Nephron progenitor cell (in vitro differentiated cells): ENCODE data around the gene KCNJ6.

Source experiments
- DNase-seq: peaks from one replicate; pipeline ENCODE4 v3.0.0; 2021
- H3K27ac Mint-ChIP-seq: 2 replicates; pipeline ENCODE4 v1.8.0; 2021; ENCODE audit warnings: mild to moderate bottlenecking, moderate library complexity, mixed read lengths
- H3K27me3 Mint-ChIP-seq: 2 replicates; pipeline ENCODE4 v1.8.0; 2021; ENCODE audit warnings: mild to moderate bottlenecking, low read depth, mixed read lengths; ENCODE audit not compliant: poor library complexity
- H3K36me3 Mint-ChIP-seq: 2 replicates; pipeline ENCODE4 v1.8.0; 2021; ENCODE audit warnings: low read depth, mixed read lengths
- H3K4me1 Mint-ChIP-seq: 2 replicates; pipeline ENCODE4 v1.8.0; 2021; ENCODE audit warnings: mixed read lengths
- H3K4me3 Mint-ChIP-seq: 2 replicates; pipeline ENCODE4 v1.8.0; 2021; ENCODE audit warnings: mild to moderate bottlenecking, moderate library complexity, mixed read lengths
- H3K9me3 Mint-ChIP-seq: 2 replicates; pipeline ENCODE4 v1.8.0; 2021; ENCODE audit warnings: mild to moderate bottlenecking, moderate library complexity, mixed read lengths
- TF ChIP-seq, protein P1 (sequence below): fragments of 200-600 bp; sonication (generic); IDR thresholded peaks from 2 replicates; pipeline ENCODE4 v1.5.0; 2021; ENCODE audit warnings: antibody characterized with exemption

KCNJ6 gene

DNA sequence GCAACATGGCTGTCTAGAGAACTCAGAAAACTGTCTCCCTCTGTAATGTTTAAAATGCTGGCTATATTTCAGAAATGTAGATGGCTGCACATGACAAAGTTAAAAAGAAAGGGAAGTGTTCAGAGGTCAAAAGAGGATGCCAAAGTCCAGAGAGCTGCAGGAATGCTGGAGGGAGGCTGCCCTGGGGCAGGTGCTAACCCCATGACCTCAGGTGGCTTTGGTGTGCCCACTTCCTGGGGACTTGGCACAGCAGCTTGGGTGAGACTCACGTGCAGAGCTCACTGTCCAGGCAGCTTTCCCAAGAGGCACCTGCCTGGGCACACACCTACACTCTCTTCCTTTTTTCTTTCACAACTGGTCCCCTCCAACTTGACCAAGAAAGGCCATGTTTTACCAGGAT lies 256.4 kb downstream of the KCNJ6 start:
- Mint-ChIP-seq H3K36me3 (no peaks in the 10 kb centered on the region), H3K4me1 (peaks cover 14% of the 10 kb centered on the region), H3K27ac (no peak overlapping the region), H3K4me3 (no peak overlapping the region), H3K27me3 (peaks cover 14% of the 10 kb centered on the region), H3K9me3 (peaks cover 4% of the 10 kb centered on the region)
- TF ChIP-seq, protein P1, sequence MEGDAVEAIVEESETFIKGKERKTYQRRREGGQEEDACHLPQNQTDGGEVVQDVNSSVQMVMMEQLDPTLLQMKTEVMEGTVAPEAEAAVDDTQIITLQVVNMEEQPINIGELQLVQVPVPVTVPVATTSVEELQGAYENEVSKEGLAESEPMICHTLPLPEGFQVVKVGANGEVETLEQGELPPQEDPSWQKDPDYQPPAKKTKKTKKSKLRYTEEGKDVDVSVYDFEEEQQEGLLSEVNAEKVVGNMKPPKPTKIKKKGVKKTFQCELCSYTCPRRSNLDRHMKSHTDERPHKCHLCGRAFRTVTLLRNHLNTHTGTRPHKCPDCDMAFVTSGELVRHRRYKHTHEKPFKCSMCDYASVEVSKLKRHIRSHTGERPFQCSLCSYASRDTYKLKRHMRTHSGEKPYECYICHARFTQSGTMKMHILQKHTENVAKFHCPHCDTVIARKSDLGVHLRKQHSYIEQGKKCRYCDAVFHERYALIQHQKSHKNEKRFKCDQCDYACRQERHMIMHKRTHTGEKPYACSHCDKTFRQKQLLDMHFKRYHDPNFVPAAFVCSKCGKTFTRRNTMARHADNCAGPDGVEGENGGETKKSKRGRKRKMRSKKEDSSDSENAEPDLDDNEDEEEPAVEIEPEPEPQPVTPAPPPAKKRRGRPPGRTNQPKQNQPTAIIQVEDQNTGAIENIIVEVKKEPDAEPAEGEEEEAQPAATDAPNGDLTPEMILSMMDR, result no peak
- no peak for DNase-seq

DNA sequence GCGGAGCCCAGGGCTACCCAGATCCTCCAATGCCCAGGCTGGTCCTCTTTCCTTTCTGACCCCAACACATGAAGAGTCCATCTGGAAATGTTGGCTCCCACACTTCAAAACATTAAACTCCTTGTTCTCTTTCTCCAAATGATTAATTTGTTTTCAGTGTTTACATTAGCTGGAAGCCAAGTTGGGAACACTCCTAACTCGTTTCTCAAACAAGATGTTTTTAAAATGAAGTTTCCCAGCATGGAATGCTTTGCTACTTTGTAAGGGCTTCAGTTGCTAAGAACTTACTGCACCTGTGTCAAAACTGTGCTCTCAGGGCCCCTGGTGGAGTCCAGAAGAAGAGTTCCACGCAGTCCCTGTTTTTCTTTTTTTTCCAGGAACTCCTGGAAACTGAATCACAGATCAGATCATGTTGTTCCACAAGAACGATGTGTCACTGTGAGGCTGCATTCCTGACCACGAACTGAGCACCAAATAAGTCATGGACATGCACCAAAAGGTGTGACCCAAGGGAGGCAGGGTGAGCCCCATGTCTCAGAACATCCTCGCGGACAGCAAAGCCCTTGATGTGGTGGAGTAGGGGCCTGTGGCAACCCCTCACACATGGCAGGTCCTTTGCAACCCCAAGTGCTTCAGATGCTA lies 257.3 kb downstream of the KCNJ6 start:
- Mint-ChIP-seq H3K27ac (no peak overlapping the region), H3K9me3 (peaks cover under 1% of the 10 kb centered on the region), H3K36me3 (no peaks in the 10 kb centered on the region), H3K27me3 (peaks cover 17% of the 10 kb centered on the region), H3K4me1 (peaks cover 14% of the 10 kb centered on the region), H3K4me3 (no peak overlapping the region)
- DNase-seq, result no peak
- TF ChIP-seq, protein P1, result no peak

DNA sequence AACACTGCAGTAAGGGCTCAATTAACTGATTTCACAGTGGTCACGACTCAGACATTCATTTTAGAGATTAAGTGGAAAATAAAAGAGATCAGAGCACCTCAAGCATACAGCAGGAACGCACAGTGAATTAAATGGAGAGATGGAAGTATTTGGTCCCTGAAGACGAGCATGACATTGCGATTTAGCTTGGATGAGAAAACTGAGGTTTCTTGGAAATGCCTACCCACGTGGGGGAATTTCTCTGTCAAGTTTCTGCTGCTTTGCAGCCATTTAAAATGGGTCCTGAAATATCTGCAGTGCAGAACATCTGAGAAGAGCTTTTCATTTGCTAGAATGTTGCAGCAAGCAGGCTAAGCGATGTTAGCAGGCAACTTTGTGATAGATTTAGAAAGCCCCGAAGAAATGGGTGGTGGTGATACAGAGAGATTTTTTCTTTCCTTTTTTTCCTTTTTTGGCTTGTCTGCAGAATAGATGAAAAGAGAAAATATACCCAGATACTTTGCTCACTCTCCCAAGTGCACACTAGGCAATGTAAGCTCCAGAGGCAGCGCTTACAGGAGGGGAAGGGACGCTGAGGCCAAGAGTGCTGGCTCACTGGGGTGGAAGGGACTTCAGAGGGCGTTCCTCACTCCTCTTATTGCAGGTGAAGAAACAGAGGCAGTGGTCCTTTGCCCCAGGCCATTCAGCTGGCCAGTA lies 258.0 kb downstream of the KCNJ6 start:
- no peaks in the 10 kb centered on the region for H3K9me3 Mint-ChIP-seq
- H3K27me3 Mint-ChIP-seq, result peaks cover 17% of the 10 kb centered on the region
- DNase-seq, result no peak
- no peak overlapping the region for H3K27ac Mint-ChIP-seq
- no peak overlapping the region for H3K4me3 Mint-ChIP-seq
- TF ChIP-seq, protein P1, result no peak
- peaks cover 14% of the 10 kb centered on the region for H3K4me1 Mint-ChIP-seq
- H3K36me3 Mint-ChIP-seq, result no peaks in the 10 kb centered on the region

DNA sequence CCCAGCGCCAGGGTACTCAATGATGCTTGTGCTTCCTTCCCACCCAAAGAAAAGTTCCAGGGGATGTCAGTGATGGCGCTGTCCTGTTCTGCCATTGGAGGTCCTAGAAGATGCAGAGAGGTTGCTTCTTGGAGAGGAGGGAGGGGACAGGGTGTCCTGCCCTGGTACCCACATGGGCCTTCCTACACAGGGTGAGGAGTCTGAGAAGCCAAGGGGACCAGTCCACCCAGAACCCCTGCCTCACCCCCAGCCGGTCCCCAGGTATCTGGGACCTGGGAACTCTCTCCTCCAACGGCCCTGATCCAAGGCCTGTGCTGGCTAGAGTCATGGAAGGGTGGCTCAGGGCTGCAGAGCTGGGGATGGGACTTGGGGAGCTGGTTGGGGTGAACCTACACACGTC lies 259.4 kb downstream of the KCNJ6 start:
- TF ChIP-seq, protein P1, result no peak
- peaks cover 17% of the 10 kb centered on the region for H3K27me3 Mint-ChIP-seq
- no peak overlapping the region for H3K4me3 Mint-ChIP-seq
- no peak overlapping the region for H3K27ac Mint-ChIP-seq
- H3K36me3 Mint-ChIP-seq, result no peaks in the 10 kb centered on the region
- DNase-seq, result no peak
- peaks cover 14% of the 10 kb centered on the region for H3K4me1 Mint-ChIP-seq
- H3K9me3 Mint-ChIP-seq, result no peaks in the 10 kb centered on the region

DNA sequence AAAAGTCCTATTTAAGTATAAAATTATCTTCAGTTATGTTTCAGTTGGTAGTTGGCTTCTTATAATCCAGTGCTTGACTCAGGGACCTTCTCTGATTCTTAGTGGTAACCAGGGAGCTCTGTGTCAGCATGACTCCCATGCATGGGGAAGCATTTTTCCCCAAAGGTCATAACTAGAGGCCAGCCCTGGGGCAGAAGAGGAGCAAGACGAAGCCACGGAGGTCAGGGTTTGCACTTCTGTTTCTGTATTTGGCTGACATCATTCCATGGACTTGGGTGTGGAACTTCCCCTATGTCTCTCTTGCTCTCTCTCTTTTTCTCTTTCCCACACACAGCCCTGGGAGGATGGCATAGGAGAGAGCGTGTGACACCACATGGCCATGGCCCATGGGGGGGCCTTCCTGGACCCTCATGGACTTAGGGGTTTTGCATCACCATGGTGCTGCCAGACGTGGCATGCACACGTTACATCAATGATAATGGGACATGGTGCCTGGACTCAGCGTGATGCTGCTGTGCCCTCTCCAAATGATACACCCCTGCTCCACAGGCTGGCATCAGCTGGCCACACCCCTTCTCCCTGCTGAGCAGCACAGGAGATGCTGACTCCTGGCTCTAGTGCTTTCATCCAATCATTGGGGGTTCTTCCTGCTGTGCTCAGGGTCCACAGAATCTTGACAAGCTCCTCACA lies 260.5 kb downstream of the KCNJ6 start:
- Mint-ChIP-seq H3K4me1 (peaks cover 14% of the 10 kb centered on the region), H3K27me3 (peaks cover 17% of the 10 kb centered on the region), H3K4me3 (no peak overlapping the region), H3K9me3 (no peaks in the 10 kb centered on the region), H3K27ac (no peak overlapping the region), H3K36me3 (no peaks in the 10 kb centered on the region)
- TF ChIP-seq, protein P1, result no peak
- DNase-seq, result no peak
